CD4-positive, alpha-beta T cell (primary cell): ENCODE measurements around the gene GPAT2. TPM values are rescaled to one million over a fixed set of nuclear protein-coding genes. Genes with fewer than 3 reads are reported as not detected.
"Not testable (repeated sequence)": the region's sequence is repeated elsewhere in the genome, so short reads cannot be mapped to it uniquely, and the experiment has no call there.

Experiments used
- ATAC-seq: fragments of 200-7000 bp; cut with Tn5 transposase; one replicate; pipeline ENCODE4 v1.10.0; 2022; ENCODE audit warnings: mild to moderate bottlenecking; ENCODE audit not compliant: poor library complexity
- CTCF ChIA-PET: fragments of 350-600 bp; sonication (Branson Sonifier 250); formaldehyde crosslinking; loops from one replicate; lab custom pipeline; 2021; ENCODE audit warnings: antibody characterized with exemption, inconsistent platforms; lab: Charles Lee
- POLR2A ChIA-PET: fragments of 350-600 bp; sonication (Branson Sonifier 250); formaldehyde crosslinking; loops from one replicate; lab custom pipeline; 2021; ENCODE audit warnings: antibody characterized with exemption, inconsistent platforms; lab: Charles Lee
- DNase-seq, 14 experiments: peaks; one replicate each; pipeline ENCODE4 v3.0.0-alpha.2; 2013 to 2020; ENCODE audit warnings: mixed read lengths in 2 of 14
- H3K27ac ChIP-seq, 2 donors: one replicate each; pipeline versions ENCODE4 v1.5.1 to v1.7.0; 2013; ENCODE audit warnings: low read length in 2 of 2, low read depth in 1 of 2, mild to moderate bottlenecking in 1 of 2
- H3K27me3 ChIP-seq, 2 experiments: 1 replicate in 1 of 2; 2 replicates in 1 of 2; pipeline versions ENCODE4 v1.6.1 to v1.7.0; 2013; ENCODE audit warnings: low read length in 2 of 2, control low read depth in 1 of 2, mild to moderate bottlenecking in 1 of 2, moderate library complexity in 1 of 2; ENCODE audit not compliant: insufficient read depth in 2 of 2, control insufficient read depth in 1 of 2
- H3K36me3 ChIP-seq: one replicate; pipeline ENCODE4 v1.6.1; 2013; ENCODE audit warnings: low read length, control low read depth; ENCODE audit not compliant: insufficient read depth
- H3K4me1 ChIP-seq: one replicate; pipeline ENCODE4 v1.6.1; 2013; ENCODE audit warnings: low read length, control low read depth; ENCODE audit not compliant: insufficient read depth
- H3K4me3 ChIP-seq: one replicate; pipeline ENCODE4 v1.5.1; 2013; ENCODE audit warnings: mild to moderate bottlenecking, low read length, moderate library complexity
- H3K9me3 ChIP-seq, 2 experiments: 1 replicate in 1 of 2; 2 replicates in 1 of 2; pipeline versions ENCODE4 v1.6.1 to v1.7.0; 2013; ENCODE audit warnings: low read length in 2 of 2, mild to moderate bottlenecking in 2 of 2, control low read depth in 1 of 2, moderate library complexity in 1 of 2; ENCODE audit not compliant: control insufficient read depth in 1 of 2, insufficient read depth in 1 of 2
- H3K27ac Mint-ChIP-seq: one replicate; pipeline ENCODE4 v1.8.0; 2020; ENCODE audit warnings: mixed read lengths
- H3K27me3 Mint-ChIP-seq: one replicate; pipeline ENCODE4 v1.8.0; 2021; ENCODE audit warnings: mixed read lengths
- H3K36me3 Mint-ChIP-seq: one replicate; pipeline ENCODE4 v1.8.0; 2021; ENCODE audit warnings: low read depth, mixed read lengths
- H3K4me1 Mint-ChIP-seq: one replicate; pipeline ENCODE4 v1.8.0; 2021; ENCODE audit warnings: low read depth, mixed read lengths
- H3K4me3 Mint-ChIP-seq: one replicate; pipeline ENCODE4 v1.8.0; 2020; ENCODE audit warnings: mild to moderate bottlenecking, mixed read lengths
- H3K9me3 Mint-ChIP-seq: one replicate; pipeline ENCODE4 v1.8.0; 2020; ENCODE audit warnings: mixed read lengths
- intact Hi-C, 2 experiments: fragments of 100-400 bp; cut with DNase I in 1 of 2; cut with micrococcal nuclease in 1 of 2; formaldehyde crosslinking; loops; one replicate each; pipeline versions ENCODE4 v1.15.1 to v1.9.0; 2023 to 2025; cut with DNase I, micrococcal nuclease
- total RNA-seq, 174 experiments: library from RNA in 2 of 174; stranded (reverse) in 2 of 174; gene quantifications; one replicate each; pipeline ENCODE4 v1.2.3 and lab custom pipeline; 2021 to 2026

GPAT2 gene
- total RNA-seq, 2 experiments from 2014 or later: 1.3 to 2.0 TPM

DNA sequence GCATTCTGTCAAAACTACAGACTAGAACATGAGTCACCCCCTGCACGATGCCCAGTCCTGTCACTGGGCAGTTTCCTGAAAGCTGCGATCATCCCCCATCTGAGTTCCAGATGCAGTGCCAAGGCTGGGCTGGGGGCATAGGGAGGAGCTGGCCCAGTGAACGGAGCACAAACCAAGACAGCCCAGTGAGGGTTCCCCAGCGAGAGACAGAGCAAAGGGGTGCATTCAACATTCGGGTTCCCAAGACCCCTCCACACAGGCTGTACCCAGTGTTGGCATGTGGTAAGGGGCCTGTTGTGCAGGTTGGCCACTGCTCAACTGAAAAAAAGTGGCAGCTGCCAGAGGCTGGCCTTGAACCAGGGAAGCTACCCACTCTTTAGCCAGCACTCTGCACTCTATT is 35.6 kb upstream of the GPAT2 start:
- DNase-seq, H3K4me3 Mint-ChIP-seq, H3K27me3 ChIP-seq, CTCF ChIA-PET, ATAC-seq, H3K27ac ChIP-seq, H3K36me3 Mint-ChIP-seq, H3K4me1 ChIP-seq, intact Hi-C loops, POLR2A ChIA-PET, H3K36me3 ChIP-seq, H3K27me3 Mint-ChIP-seq, H3K9me3 Mint-ChIP-seq, H3K4me1 Mint-ChIP-seq, H3K27ac Mint-ChIP-seq, H3K9me3 ChIP-seq, H3K4me3 ChIP-seq: not testable (repeated sequence)

DNA sequence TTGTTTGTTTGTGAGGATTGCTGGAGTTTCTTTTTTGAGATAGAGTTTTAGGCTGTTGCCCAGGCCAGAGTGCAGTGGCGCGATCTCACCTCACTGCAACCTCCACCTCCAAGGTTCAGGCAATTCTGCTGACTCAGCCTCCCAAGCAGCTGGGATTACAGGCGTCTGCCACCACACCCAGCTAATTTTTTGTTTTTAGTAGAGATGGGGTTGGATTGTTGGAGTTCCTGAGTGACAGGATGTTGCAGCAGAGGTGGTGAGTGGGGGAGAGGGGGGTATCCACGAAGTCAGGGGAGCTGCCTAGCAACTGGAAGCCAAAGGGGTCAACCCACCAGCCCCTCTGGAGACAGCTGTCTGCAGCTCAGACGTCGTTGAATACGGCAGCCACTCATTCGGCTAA is 35.2 kb upstream of the GPAT2 start:
- H3K4me1 ChIP-seq, DNase-seq, H3K4me3 Mint-ChIP-seq, POLR2A ChIA-PET, H3K27me3 Mint-ChIP-seq, H3K27me3 ChIP-seq, H3K4me3 ChIP-seq, ATAC-seq, H3K4me1 Mint-ChIP-seq, H3K9me3 ChIP-seq, H3K36me3 ChIP-seq, H3K9me3 Mint-ChIP-seq, H3K27ac ChIP-seq, CTCF ChIA-PET, H3K27ac Mint-ChIP-seq, H3K36me3 Mint-ChIP-seq: not testable (repeated sequence)
- intact Hi-C loops: loop anchor here in 1 of 2 experiments (10.0 kb wide), 2 partner anchors 1575 to 1625 kb away; partner anchors contain the start of gene COX5B

DNA sequence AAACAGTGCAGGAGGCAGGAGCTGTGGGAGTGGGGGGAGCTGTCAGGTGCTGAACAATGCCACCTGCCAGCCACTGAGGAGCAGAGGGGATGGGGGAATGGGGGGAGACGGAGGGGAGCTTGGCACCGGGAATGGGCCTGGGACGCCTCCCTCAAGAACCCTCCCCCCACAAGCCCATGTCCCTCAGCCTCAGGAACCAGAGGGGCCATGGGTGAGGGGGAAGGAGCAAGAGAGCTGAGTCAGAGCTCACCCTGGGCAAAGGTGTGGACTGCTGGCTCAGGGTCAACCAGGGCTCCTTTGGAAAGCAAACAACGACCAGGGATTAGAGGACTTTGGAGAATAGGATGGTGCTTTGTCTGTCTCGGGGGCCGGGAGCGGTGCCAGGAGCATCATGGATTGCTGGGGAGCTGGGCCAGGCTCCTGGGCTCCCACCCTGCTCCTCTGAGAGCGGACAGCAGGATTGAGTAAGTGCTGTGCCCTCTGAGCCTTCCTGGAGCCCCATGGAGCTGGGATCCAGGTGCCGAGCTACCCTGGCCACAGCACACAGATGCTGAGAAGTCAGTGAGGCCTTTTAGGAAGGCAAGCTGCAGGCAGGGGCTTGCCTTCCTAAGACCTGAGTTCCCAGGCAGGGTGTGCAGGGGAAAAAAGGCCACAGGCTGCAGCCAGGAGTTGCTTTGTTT is 33.3 kb upstream of the GPAT2 start:
- H3K9me3 Mint-ChIP-seq, CTCF ChIA-PET, H3K9me3 ChIP-seq, H3K27ac Mint-ChIP-seq, H3K36me3 Mint-ChIP-seq, ATAC-seq, H3K4me1 Mint-ChIP-seq, H3K4me3 ChIP-seq, H3K27ac ChIP-seq, H3K36me3 ChIP-seq, H3K27me3 ChIP-seq, H3K27me3 Mint-ChIP-seq, H3K4me3 Mint-ChIP-seq, POLR2A ChIA-PET, H3K4me1 ChIP-seq, DNase-seq: not testable (repeated sequence)
- intact Hi-C loops: loop anchor here in 1 of 2 experiments (10.0 kb wide), 2 partner anchors 1577 to 1627 kb away; partner anchors contain the start of gene COX5B

DNA sequence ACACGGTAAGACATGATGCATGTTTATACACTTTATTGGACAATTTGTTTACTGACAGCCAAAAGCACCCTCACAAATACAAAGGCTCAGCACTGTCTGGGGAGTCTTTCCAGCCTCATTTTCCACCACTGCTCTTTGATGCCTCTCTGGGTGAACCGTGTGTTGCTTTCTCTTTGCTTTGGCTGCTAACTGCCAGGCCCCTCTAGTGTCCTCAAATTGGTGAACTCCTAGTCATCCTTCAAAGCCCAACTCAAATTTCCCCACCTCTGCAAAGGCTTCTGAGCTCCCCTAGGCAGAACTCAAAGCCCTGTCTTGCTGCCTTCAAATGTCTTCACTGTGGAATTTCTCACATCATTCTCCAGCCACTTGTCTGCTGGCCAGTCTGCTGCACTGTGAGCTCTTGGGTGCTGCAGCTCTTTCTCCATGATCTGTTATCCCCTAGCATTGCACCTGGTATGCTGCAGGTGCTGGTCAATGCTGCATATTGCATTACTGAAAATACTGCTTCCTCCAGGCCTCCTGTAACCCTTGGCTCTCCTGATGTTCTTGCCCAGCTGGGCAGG is 32.5 kb upstream of the GPAT2 start:
- H3K36me3 Mint-ChIP-seq, H3K9me3 ChIP-seq, H3K36me3 ChIP-seq, CTCF ChIA-PET, H3K9me3 Mint-ChIP-seq, ATAC-seq, H3K4me3 Mint-ChIP-seq, DNase-seq, H3K27ac ChIP-seq, H3K4me1 ChIP-seq, H3K27me3 ChIP-seq, H3K27me3 Mint-ChIP-seq, H3K27ac Mint-ChIP-seq, H3K4me1 Mint-ChIP-seq, POLR2A ChIA-PET, H3K4me3 ChIP-seq: not testable (repeated sequence)
- intact Hi-C loops: loop anchor here in 1 of 2 experiments (10.0 kb wide), 2 partner anchors 1578 to 1628 kb away; partner anchors contain the start of gene COX5B

DNA sequence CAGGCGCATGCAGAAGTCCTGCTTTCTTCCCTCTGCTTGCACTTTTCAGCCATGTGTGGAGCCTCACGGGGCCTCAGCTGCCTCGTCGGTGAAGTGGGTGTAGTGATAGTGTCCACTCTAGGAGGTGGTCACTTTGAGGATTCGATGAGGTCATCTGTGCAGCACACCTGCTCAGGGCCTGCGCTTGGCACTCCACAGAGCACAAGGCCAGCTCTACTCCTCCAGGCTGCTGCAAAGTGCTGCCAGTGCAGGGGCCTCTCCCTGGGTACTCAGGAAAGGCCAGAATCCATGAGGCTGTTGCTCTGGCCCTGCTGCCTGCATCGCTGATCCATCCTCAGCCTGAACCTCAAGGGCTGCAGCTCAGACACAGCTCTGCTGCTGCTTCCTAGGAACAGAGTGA is 31.8 kb upstream of the GPAT2 start:
- DNase-seq, H3K27me3 ChIP-seq, CTCF ChIA-PET, H3K4me3 Mint-ChIP-seq, H3K4me1 Mint-ChIP-seq, H3K4me1 ChIP-seq, H3K9me3 ChIP-seq, H3K36me3 ChIP-seq, H3K27me3 Mint-ChIP-seq, H3K36me3 Mint-ChIP-seq, POLR2A ChIA-PET, H3K9me3 Mint-ChIP-seq, ATAC-seq, H3K27ac ChIP-seq, H3K27ac Mint-ChIP-seq, H3K4me3 ChIP-seq: not testable (repeated sequence)
- intact Hi-C loops: loop anchor here in 1 of 2 experiments (10.0 kb wide), 2 partner anchors 1578 to 1628 kb away; partner anchors contain the start of gene COX5B

DNA sequence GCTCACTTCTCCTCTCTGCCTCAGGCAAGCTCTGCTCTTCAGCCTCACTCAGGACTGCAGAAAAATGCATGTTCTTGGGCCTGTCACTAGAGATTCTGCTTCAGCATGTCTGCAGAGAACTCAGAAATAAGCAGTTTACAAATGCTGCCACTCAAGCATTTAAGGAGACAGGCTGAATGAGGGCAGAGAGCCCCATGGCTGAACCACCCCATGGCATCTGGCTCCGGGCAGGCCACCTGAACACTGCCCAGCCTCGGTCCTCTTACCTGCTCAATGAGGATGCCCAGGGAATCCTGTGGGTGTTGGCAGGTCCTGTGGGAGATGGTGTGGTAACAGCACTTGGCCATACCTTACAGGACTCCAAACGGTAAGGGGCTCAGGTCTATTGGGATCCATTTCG is 31.2 kb upstream of the GPAT2 start:
- H3K36me3 ChIP-seq, H3K27ac ChIP-seq, H3K4me1 Mint-ChIP-seq, ATAC-seq, H3K27me3 ChIP-seq, H3K4me1 ChIP-seq, H3K4me3 ChIP-seq, DNase-seq, CTCF ChIA-PET, H3K27me3 Mint-ChIP-seq, H3K36me3 Mint-ChIP-seq, H3K4me3 Mint-ChIP-seq, H3K27ac Mint-ChIP-seq, H3K9me3 Mint-ChIP-seq, H3K9me3 ChIP-seq: not testable (repeated sequence)
- POLR2A ChIA-PET: interaction anchor here (0.5 kb wide), 1 partner anchor 252 kb away, joined by 3 read pairs; no protein-coding TSS in a partner anchor
- intact Hi-C loops: loop anchor here in 1 of 2 experiments (10.0 kb wide), 2 partner anchors 1579 to 1629 kb away; partner anchors contain the start of gene COX5B
